Breast epithelium (tissue), 3 donors: ENCODE measurements around the gene TMTC2.

Source experiments
- CTCF ChIP-seq, 3 donors: fragments of 450-650 bp; IDR thresholded peaks; one replicate each; pipeline ENCODE4 v1.5.1; 2016 to 2017; ENCODE audit warnings: antibody characterized with exemption in 3 of 3, mild to moderate bottlenecking in 3 of 3, moderate library complexity in 3 of 3
- POLR2AphosphoS5 ChIP-seq, 3 donors: sonication (generic); formaldehyde crosslinking; IDR thresholded peaks; one replicate each; pipeline ENCODE4 v1.6.1; 2017; ENCODE audit warnings: antibody characterized with exemption in 3 of 3

DNA sequence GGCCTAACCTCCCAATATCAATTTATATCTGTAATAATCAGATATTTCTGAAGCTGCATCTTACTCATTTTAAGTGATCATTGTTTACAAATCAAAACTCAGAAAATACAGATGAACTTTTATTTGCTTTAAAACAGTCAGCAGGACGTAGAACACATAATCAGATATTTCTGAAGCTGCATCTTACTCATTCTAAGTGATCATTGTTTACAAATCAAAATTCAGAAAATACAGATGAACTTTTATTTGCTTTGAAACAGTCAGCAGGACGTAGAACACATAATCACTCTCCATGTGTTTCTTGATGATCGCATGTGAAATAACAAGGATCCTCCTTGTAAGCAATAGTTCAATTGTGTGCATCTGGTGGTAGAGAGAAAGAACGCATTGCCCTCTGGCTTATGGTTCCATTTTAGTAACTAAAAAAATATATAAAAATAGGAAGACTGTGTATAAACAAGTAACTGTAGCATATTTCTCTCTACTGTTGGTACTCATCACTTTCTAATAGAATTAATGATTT lies 15.0 kb upstream of the TMTC2 start:
- TF ChIP-seq CTCF (IDR thresholded peaks at IDR 0.05), result no peak
- TF ChIP-seq POLR2AphosphoS5 (IDR thresholded peaks at IDR 0.05), result no peak
